SK-N-SH treated with all-trans-retinoic acid at 6 μM for 48 hours (cell line): Measurements from ENCODE around the gene HAPLN3.

Source experiments
- ATAC-seq: fragments of 200-7000 bp; cut with Tn5 transposase; 3 replicates; pipeline ENCODE4 v1.9.1; 2020; ENCODE audit warnings: mild to moderate bottlenecking, moderate library complexity
- ARNTL ChIP-seq: fragments of 450-650 bp; formaldehyde crosslinking; IDR thresholded peaks from 2 replicates; pipeline ENCODE4 v1.5.0; 2020; ENCODE audit warnings: low read depth, mild to moderate bottlenecking, moderate library complexity, borderline replicate concordance
- CSDC2 ChIP-seq: fragments of 250-450 bp; sonication (Bioruptor Pico); IDR thresholded peaks from 2 replicates; pipeline ENCODE4 v1.5.0; 2020; ENCODE audit warnings: mild to moderate bottlenecking, moderate library complexity
- ESRRG ChIP-seq: fragments of 250-450 bp; sonication (Bioruptor Pico); IDR thresholded peaks from 2 replicates; pipeline ENCODE4 v1.6.1; 2021; ENCODE audit warnings: mild to moderate bottlenecking
- GLIS3 ChIP-seq: fragments of 250-450 bp; sonication (Bioruptor Pico); IDR thresholded peaks from 2 replicates; pipeline ENCODE4 v1.5.0; 2020; ENCODE audit warnings: mild to moderate bottlenecking, moderate library complexity
- ISL1 ChIP-seq: fragments of 250-450 bp; sonication (Bioruptor Pico); IDR thresholded peaks from 2 replicates; pipeline ENCODE4 v2.1.2; 2022; ENCODE audit warnings: mild to moderate bottlenecking, moderate library complexity
- OSR1 ChIP-seq: fragments of 250-450 bp; sonication (Bioruptor Pico); IDR thresholded peaks from 2 replicates; pipeline ENCODE4 v1.8.0; 2022; ENCODE audit warnings: moderate library complexity, mild to moderate bottlenecking, inconsistent platforms
- SNAI2 ChIP-seq: fragments of 250-450 bp; sonication (Bioruptor Pico); IDR thresholded peaks from 2 replicates; pipeline ENCODE4 v1.5.0; 2020; ENCODE audit warnings: mild to moderate bottlenecking, moderate library complexity
- TOX ChIP-seq: fragments of 250-450 bp; sonication (Bioruptor Pico); IDR thresholded peaks from 2 replicates; pipeline ENCODE4 v1.8.0; 2021; ENCODE audit warnings: mild to moderate bottlenecking, moderate library complexity, borderline replicate concordance
- ZC3H10 ChIP-seq: fragments of 250-450 bp; sonication (Bioruptor Pico); IDR thresholded peaks from 2 replicates; pipeline ENCODE4 v1.5.1; 2021; ENCODE audit warnings: mild to moderate bottlenecking, moderate library complexity
- ZFP3 ChIP-seq: fragments of 250-450 bp; sonication (Bioruptor Pico); IDR thresholded peaks from 2 replicates; pipeline ENCODE4 v1.5.0; 2020; ENCODE audit warnings: mild to moderate bottlenecking, moderate library complexity
- ZFP30 ChIP-seq: fragments of 450-650 bp; formaldehyde crosslinking; IDR thresholded peaks from 2 replicates; pipeline ENCODE4 v1.5.0; 2022; ENCODE audit warnings: mild to moderate bottlenecking, moderate library complexity
- ZNF565 ChIP-seq: fragments of 450-650 bp; formaldehyde crosslinking; conservative IDR thresholded peaks from 2 replicates; pipeline ENCODE4 v1.5.0; 2020; ENCODE audit warnings: low read depth, mild to moderate bottlenecking, moderate library complexity
- ZNF70 ChIP-seq: fragments of 450-650 bp; formaldehyde crosslinking; IDR thresholded peaks from 2 replicates; pipeline ENCODE4 v1.5.0; 2020; ENCODE audit warnings: mild to moderate bottlenecking, moderate library complexity
- ZNF8 ChIP-seq: fragments of 450-650 bp; formaldehyde crosslinking; IDR thresholded peaks from 2 replicates; pipeline ENCODE4 v1.5.0; 2020; ENCODE audit warnings: mild to moderate bottlenecking, moderate library complexity
- TF ChIP-seq, protein P1 (sequence below): fragments of 250-450 bp; sonication (Bioruptor Pico); IDR thresholded peaks from 2 replicates; pipeline ENCODE4 v1.5.1; 2020; ENCODE audit warnings: low read depth, mild to moderate bottlenecking, moderate library complexity
- TF ChIP-seq, protein P2 (sequence below): fragments of 250-450 bp; sonication (Bioruptor Pico); IDR thresholded peaks from 2 replicates; pipeline ENCODE4 v1.5.1; 2021; ENCODE audit warnings: mild to moderate bottlenecking, moderate library complexity
- TF ChIP-seq, protein P3 (sequence below): fragments of 250-450 bp; sonication (Bioruptor Pico); IDR thresholded peaks from 2 replicates; pipeline ENCODE4 v1.8.0; 2020; ENCODE audit warnings: mild to moderate bottlenecking, moderate library complexity, borderline replicate concordance
- TF ChIP-seq, protein P4 (sequence below): fragments of 250-450 bp; sonication (Bioruptor Pico); IDR thresholded peaks from 2 replicates; pipeline ENCODE4 v1.8.0; 2021; ENCODE audit warnings: low read depth, mild to moderate bottlenecking, moderate library complexity, borderline replicate concordance

Gene HAPLN3

GRCh38 chr15:88898736-88899135 is 3.4 kb upstream of the HAPLN3 start:
- TF ChIP-seq, protein P1, sequence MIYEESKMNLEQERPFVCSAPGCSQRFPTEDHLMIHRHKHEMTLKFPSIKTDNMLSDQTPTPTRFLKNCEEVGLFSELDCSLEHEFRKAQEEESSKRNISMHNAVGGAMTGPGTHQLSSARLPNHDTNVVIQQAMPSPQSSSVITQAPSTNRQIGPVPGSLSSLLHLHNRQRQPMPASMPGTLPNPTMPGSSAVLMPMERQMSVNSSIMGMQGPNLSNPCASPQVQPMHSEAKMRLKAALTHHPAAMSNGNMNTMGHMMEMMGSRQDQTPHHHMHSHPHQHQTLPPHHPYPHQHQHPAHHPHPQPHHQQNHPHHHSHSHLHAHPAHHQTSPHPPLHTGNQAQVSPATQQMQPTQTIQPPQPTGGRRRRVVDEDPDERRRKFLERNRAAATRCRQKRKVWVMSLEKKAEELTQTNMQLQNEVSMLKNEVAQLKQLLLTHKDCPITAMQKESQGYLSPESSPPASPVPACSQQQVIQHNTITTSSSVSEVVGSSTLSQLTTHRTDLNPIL (CRISPR knock-in tag), result no peak
- TF ChIP-seq GLIS3 (CRISPR knock-in tag) (no peak), ZNF565 (CRISPR knock-in tag) (no peak), TOX (no peak), ESRRG (CRISPR knock-in tag) (no peak), ZFP3 (CRISPR knock-in tag) (no peak)
- TF ChIP-seq, protein P2, sequence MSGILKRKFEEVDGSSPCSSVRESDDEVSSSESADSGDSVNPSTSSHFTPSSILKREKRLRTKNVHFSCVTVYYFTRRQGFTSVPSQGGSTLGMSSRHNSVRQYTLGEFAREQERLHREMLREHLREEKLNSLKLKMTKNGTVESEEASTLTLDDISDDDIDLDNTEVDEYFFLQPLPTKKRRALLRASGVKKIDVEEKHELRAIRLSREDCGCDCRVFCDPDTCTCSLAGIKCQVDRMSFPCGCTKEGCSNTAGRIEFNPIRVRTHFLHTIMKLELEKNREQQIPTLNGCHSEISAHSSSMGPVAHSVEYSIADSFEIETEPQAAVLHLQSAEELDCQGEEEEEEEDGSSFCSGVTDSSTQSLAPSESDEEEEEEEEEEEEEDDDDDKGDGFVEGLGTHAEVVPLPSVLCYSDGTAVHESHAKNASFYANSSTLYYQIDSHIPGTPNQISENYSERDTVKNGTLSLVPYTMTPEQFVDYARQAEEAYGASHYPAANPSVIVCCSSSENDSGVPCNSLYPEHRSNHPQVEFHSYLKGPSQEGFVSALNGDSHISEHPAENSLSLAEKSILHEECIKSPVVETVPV (CRISPR knock-in tag), result no peak
- ATAC-seq, result no peak

- peak; percentile 90 for ATAC-seq
- TF ChIP-seq, protein P3, sequence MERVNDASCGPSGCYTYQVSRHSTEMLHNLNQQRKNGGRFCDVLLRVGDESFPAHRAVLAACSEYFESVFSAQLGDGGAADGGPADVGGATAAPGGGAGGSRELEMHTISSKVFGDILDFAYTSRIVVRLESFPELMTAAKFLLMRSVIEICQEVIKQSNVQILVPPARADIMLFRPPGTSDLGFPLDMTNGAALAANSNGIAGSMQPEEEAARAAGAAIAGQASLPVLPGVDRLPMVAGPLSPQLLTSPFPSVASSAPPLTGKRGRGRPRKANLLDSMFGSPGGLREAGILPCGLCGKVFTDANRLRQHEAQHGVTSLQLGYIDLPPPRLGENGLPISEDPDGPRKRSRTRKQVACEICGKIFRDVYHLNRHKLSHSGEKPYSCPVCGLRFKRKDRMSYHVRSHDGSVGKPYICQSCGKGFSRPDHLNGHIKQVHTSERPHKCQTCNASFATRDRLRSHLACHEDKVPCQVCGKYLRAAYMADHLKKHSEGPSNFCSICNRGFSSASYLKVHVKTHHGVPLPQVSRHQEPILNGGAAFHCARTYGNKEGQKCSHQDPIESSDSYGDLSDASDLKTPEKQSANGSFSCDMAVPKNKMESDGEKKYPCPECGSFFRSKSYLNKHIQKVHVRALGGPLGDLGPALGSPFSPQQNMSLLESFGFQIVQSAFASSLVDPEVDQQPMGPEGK (CRISPR knock-in tag), result no peak
- TF ChIP-seq OSR1 (CRISPR knock-in tag) (no peak), ZC3H10 (CRISPR knock-in tag) (no peak), CSDC2 (CRISPR knock-in tag) (no peak), ZFP3 (CRISPR knock-in tag) (no peak), ZNF565 (CRISPR knock-in tag) (no peak), ZNF70 (CRISPR knock-in tag) (no peak)
- TF ChIP-seq, protein P1 (CRISPR knock-in tag), result no peak
- TF ChIP-seq, protein P4, sequence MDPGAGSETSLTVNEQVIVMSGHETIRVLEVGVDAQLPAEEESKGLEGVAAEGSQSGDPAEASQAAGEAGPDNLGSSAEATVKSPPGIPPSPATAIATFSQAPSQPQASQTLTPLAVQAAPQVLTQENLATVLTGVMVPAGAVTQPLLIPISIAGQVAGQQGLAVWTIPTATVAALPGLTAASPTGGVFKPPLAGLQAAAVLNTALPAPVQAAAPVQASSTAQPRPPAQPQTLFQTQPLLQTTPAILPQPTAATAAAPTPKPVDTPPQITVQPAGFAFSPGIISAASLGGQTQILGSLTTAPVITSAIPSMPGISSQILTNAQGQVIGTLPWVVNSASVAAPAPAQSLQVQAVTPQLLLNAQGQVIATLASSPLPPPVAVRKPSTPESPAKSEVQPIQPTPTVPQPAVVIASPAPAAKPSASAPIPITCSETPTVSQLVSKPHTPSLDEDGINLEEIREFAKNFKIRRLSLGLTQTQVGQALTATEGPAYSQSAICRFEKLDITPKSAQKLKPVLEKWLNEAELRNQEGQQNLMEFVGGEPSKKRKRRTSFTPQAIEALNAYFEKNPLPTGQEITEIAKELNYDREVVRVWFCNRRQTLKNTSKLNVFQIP (CRISPR knock-in tag), result no peak
Measured at GRCh38 chr15:88897456-88898194, 2.3 kb upstream of the HAPLN3 start.

GRCh38 chr15:88897142-88897455 is 1.8 kb upstream of the HAPLN3 start:
- no peak for TF ChIP-seq ZNF565 (CRISPR knock-in tag)
- no peak for TF ChIP-seq ZNF8 (CRISPR knock-in tag)
- TF ChIP-seq OSR1 (CRISPR knock-in tag), result no peak
- no peak for TF ChIP-seq CSDC2 (CRISPR knock-in tag)
- no peak for TF ChIP-seq SNAI2
- no peak for TF ChIP-seq ARNTL (CRISPR knock-in tag)
- ATAC-seq, result no peak; the same call in 2 of the 3 replicates

DNA sequence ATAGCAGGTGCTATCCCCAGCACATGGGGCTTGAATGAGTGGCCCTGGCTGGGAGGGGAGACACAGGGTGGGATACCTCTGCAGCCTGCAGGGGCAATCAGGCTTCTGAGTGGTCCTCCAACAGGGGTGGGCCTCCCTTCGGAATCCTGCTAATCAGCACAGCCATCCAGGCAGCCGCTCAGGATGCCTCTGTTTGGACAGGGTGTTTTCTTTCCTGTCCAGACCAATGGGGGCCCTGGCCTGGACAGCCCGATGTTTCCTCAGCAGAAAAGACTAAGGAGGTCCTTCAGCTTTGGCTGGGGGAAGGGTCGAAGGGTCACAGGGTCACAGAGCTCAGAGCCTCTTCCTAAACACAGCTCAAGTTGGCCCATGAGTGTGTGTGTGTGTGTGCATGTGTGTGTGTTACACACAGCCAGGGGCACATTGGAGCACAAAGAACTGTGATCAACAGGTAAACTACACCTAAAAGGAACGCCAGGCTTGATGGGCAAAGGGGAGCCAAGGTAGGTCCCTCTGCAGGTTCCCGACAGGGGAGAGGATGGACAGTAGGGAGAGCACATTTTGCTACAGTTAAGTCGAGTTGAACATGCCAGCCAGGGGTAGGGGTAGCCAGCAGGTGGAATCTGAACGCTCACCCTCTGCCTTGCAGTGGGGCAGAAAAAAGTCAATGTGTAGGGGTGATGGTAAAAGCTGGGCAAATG is 1.1 kb upstream of the HAPLN3 start:
- TF ChIP-seq ZNF70 (CRISPR knock-in tag) (no peak), OSR1 (CRISPR knock-in tag) (no peak), ESRRG (CRISPR knock-in tag) (no peak), ISL1 (CRISPR knock-in tag) (no peak), ZNF8 (CRISPR knock-in tag) (no peak), GLIS3 (CRISPR knock-in tag) (no peak), ZFP30 (CRISPR knock-in tag) (no peak)
- TF ChIP-seq, protein P1 (CRISPR knock-in tag), result no peak
- ATAC-seq, result no peak
